GM19328 (cell line): ENCODE results near the gene ZNF276.
"Not testable (repeated sequence)": the region's sequence is repeated elsewhere in the genome, so short reads cannot be mapped to it uniquely, and the experiment has no call there.

Source experiments
- ATAC-seq: cut with Tn5 transposase; IDR thresholded peaks from one replicate; pipeline ENCODE4 v1.9.1; 2021; ENCODE audit warnings: mild to moderate bottlenecking, moderate library complexity; ENCODE audit not compliant: unreplicated experiment

The ZNF276 gene

GRCh38 chr16:89778211-89778610, 56.9 kb downstream of the ZNF276 start:
- not testable (repeated sequence) for ATAC-seq

DNA sequence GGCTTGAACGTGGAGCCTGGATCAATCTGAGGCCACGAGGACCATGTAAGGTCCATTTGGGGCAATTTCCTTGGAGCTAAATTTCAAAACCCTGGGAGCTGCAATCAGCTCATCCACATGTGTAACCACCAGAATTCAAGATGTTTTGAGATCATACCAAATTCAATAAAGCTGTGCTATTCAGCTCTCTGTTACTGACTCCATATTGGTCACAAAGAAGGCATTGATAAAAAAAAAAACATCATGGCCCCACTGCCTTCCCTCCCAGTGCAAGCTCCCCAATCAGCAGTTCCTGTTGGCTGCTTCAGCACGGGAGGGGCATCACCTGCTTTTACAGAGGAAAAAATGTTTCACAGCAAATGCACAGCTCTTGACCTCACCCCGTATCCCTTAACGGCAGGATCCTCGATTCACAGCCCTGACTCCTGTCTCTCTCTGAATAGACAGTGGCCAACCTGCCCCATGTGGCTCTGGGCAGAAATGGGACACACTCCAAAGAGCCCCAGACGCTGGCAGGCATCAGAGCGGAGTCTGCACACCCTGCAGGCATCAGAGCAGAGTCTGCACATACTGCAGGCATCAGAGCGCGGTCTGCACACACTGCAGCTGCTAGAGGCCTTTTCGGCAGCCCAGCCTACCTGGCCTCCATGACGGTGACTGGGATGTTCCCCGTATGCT, 58.0 kb downstream of the ZNF276 start:
- no peak for ATAC-seq

- no peak for ATAC-seq
Measured at GRCh38 chr16:89779909-89780305, 58.6 kb downstream of the ZNF276 start.

- ATAC-seq, result no peak
Measured at GRCh38 chr16:89782489-89782888, 61.2 kb downstream of the ZNF276 start.

GRCh38 chr16:89783952-89784351, 62.6 kb downstream of the ZNF276 start:
- not testable (repeated sequence) for ATAC-seq

- no peak for ATAC-seq
Measured at GRCh38 chr16:89784406-89784805, 63.1 kb downstream of the ZNF276 start.

DNA sequence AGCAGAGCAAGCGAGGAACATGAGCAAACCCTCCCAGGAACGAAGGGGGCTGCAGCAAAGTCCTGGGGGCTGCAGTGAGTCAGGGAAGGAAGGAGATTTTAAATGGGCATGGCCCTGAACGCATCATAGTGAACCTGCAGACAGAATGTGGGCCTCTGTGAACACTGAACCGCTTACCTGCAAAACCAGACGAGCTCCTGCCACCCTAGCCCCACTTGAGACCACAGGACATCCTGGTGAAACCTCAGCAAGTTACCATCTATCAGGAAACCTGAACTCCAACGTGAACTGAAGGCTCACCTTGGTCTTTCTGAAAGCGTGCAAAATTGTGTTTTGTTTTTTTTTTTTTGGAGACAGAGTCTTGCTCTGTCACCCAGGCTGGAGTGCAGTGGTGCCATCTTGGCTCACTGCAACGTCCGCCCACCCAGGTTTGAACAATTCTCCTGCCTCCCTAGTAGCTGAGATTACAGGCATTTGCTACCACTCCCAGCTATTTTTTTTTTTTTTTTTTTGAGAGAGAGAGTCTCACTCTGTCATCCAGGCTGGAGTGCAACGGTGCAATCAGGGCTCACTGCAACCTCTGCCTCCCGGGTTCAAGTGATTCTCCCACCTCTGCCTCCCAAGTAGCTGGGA, 64.3 kb downstream of the ZNF276 start:
- ATAC-seq, result no peak

DNA sequence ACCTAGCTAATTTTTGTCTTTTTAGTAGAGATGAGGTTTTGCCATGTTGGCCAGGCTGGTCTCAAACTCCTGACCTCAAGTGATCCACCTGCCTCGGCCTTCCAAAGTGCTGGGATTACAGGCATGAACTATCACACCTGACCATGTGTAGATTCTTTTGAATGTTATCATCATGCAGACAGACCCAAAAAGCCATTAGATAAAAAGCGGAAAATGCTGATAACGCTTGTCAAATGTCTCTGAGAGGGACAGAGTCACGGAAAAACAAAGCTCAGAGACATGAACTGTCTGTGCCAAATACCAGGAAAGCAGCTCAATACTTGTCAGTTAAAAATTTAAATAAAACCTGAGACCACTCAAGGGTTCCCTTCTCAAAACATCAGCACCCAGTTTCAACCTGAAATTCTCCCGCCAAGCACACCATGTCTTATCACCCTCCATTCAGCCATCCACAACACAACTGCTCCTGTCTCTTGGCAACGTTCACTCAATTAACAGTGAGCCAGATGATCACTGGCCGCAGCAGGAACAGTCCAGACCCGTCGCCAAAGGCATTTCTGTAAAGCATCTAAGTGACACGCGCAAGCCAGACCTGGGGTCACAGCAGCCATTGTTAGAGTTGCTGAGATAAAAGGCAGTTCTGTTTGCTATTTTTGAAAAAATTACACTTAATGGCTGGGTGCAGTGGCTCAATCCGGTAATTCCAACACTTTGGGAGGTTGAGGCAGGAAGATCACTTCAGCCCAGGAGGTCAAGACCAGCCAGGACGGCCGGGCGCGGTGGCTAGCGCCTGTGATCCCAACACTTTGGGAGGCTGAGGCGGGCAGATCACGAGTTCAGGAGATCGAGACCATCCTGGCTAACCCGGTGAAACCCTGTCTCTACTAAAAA, 65.4 kb downstream of the ZNF276 start:
- ATAC-seq, result no peak

- ATAC-seq, result no peak
Measured at GRCh38 chr16:89787365-89787805, 66.0 kb downstream of the ZNF276 start.
